SK-N-SH (cell line): ENCODE results near the gene NOX4. TPM values are rescaled to one million over a fixed set of nuclear protein-coding genes. Genes with fewer than 3 reads are reported as not detected.
"Not testable (repeated sequence)": the region's sequence is repeated elsewhere in the genome, so short reads cannot be mapped to it uniquely, and the experiment has no call there.

Experiments used
- CTCF ChIA-PET: fragments of 300-600, 350-600 bp; formaldehyde crosslinking; extraction: SDS; loops from one replicate; lab custom pipeline; 2021; lab: Yijun Ruan, JAX
- POLR2A ChIA-PET: fragments of 350-600 bp; sonication (Branson Sonifier 250); formaldehyde crosslinking; extraction: SDS; loops from one replicate; lab custom pipeline; 2020; ENCODE audit warnings: antibody characterized with exemption, inconsistent platforms; lab: Yijun Ruan, JAX
- DNase-seq: peaks from one replicate; pipeline ENCODE4 v3.0.0; 2012
- H2AFZ ChIP-seq: fragments of 200-600 bp; sonication (generic); 2 replicates; pipeline ENCODE4 v1.8.1; 2016; ENCODE audit warnings: antibody characterized with exemption, mild to moderate bottlenecking, low read depth
- H3F3A ChIP-seq: fragments of 200-600 bp; sonication (generic); replicated peaks from 2 replicates; pipeline ENCODE3; 2016; ENCODE audit warnings: antibody characterized with exemption, mild to moderate bottlenecking; ENCODE audit not compliant: insufficient read depth
- H3K27ac ChIP-seq, 2 experiments: fragments of 200-500 bp in 1 of 2; fragments of 200-600 bp in 1 of 2; sonication (Bioruptor generic) in 1 of 2; sonication (generic), shearing (Covaris generic) in 1 of 2; 2 replicates each; pipeline versions ENCODE4 v1.5.1 to v1.6.1; 2014 to 2016; ENCODE audit warnings: low read depth in 2 of 2, inconsistent platforms in 1 of 2, low read length in 1 of 2, mild to moderate bottlenecking in 1 of 2, mixed read lengths in 1 of 2
- H3K27me3 ChIP-seq: fragments of 200-600 bp; sonication (generic), shearing (Covaris generic); 2 replicates; pipeline ENCODE4 v1.6.1; 2016; ENCODE audit warnings: mixed run types; ENCODE audit not compliant: insufficient read depth
- H3K36me3 ChIP-seq, 2 experiments: fragments of 200-500 bp in 1 of 2; fragments of 200-600 bp in 1 of 2; sonication (Bioruptor generic) in 1 of 2; sonication (generic) in 1 of 2; replicated peaks in 1 of 2; 2 replicates each; pipeline versions ENCODE3 to v1.5.1; 2014 to 2016; ENCODE audit warnings: low read length in 1 of 2, mild to moderate bottlenecking in 1 of 2; ENCODE audit not compliant: insufficient read depth in 2 of 2, control insufficient read depth in 1 of 2
- H3K4me1 ChIP-seq, 2 experiments: fragments of 200-500 bp in 1 of 2; fragments of 200-600 bp in 1 of 2; sonication (Bioruptor generic) in 1 of 2; sonication (generic), shearing (Covaris generic) in 1 of 2; 2 replicates each; pipeline versions ENCODE4 v1.5.1 to v1.6.1; 2014 to 2016; ENCODE audit warnings: low read depth in 1 of 2, low read length in 1 of 2, mixed run types in 1 of 2; ENCODE audit not compliant: insufficient read depth in 2 of 2, control insufficient read depth in 1 of 2
- H3K4me2 ChIP-seq: fragments of 200-600 bp; sonication (generic), shearing (Covaris generic); 2 replicates; pipeline ENCODE4 v1.6.1; 2017; ENCODE audit warnings: mixed run types
- H3K4me3 ChIP-seq, 2 experiments: fragments of 200-500 bp in 1 of 2; fragments of 200-600 bp in 1 of 2; sonication (Bioruptor generic) in 1 of 2; sonication (generic), shearing (Covaris generic) in 1 of 2; 2 replicates each; pipeline versions ENCODE4 v1.5.1 to v1.8.1; 2014 to 2016; ENCODE audit warnings: low read depth in 2 of 2, inconsistent platforms in 1 of 2, low read length in 1 of 2, mild to moderate bottlenecking in 1 of 2, mixed read lengths in 1 of 2, moderate library complexity in 1 of 2
- H3K79me2 ChIP-seq: fragments of 200-600 bp; sonication (generic); 2 replicates; pipeline ENCODE4 v1.8.1; 2017; ENCODE audit warnings: mild to moderate bottlenecking; ENCODE audit not compliant: insufficient read depth
- H3K9ac ChIP-seq: fragments of 200-600 bp; sonication (generic); 2 replicates; pipeline ENCODE4 v1.6.1; 2017; ENCODE audit warnings: mixed run types
- H3K9me2 ChIP-seq: fragments of 200-600 bp; sonication (generic); 2 replicates; pipeline ENCODE4 v1.6.1; 2017; ENCODE audit warnings: mixed run types
- H3K9me3 ChIP-seq: fragments of 200-600 bp; sonication (generic); 2 replicates; pipeline ENCODE4 v1.6.1; 2017; ENCODE audit warnings: mixed run types, mild to moderate bottlenecking, moderate library complexity
- H4K20me1 ChIP-seq: fragments of 200-600 bp; sonication (generic); 2 replicates; pipeline ENCODE4 v1.6.1; 2017; ENCODE audit warnings: mild to moderate bottlenecking, mixed run types; ENCODE audit not compliant: insufficient read depth
- ELF1 ChIP-seq: IDR thresholded peaks from 2 replicates; pipeline ENCODE4 v1.4.0; 2012
- FOSL2 ChIP-seq: IDR thresholded peaks from 2 replicates; pipeline ENCODE4 v1.4.0; 2012; ENCODE audit warnings: low read depth, mild to moderate bottlenecking, moderate library complexity, borderline replicate concordance
- FOXJ3 ChIP-seq: sonication (generic); formaldehyde crosslinking; IDR thresholded peaks from 2 replicates; pipeline ENCODE4 v1.5.1; 2020; ENCODE audit warnings: mild to moderate bottlenecking, missing genetic modification reagents
- MEF2A ChIP-seq: IDR thresholded peaks from 2 replicates; pipeline ENCODE4 v1.4.0; 2012; ENCODE audit warnings: low read depth, borderline replicate concordance
- NRF1 ChIP-seq: IDR thresholded peaks from 2 replicates; pipeline ENCODE4 v1.6.1; 2012; ENCODE audit warnings: low read depth, mild to moderate bottlenecking, low read length
- USF1 ChIP-seq: IDR thresholded peaks from 2 replicates; pipeline ENCODE4 v1.4.0; 2012; ENCODE audit warnings: low read depth, borderline replicate concordance
- WGBS: methylation state at CpG from one replicate; pipeline ENCODE4 v1.1.6; 2017; ENCODE audit warnings: low lambda C conversion rate; 5-methylcytosine and 5-hydroxymethylcytosine counted together
- polyA plus RNA-seq, 3 experiments: library from polyadenylated mRNA; depleted of rRNA; stranded (reverse); fragments of >200 nt; gene quantifications; 2 replicates each; pipeline ENCODE4 v1.2.3, GENCODE V29; 2012
- TF ChIP-seq, protein P1 (sequence below): IDR thresholded peaks from 2 replicates; pipeline ENCODE4 v1.4.0; 2012; ENCODE audit warnings: low read depth

The NOX4 gene
- polyA plus RNA-seq, 1 of the 3 experiments (the other 2 are of a cell fraction), result 2.2 TPM

DNA sequence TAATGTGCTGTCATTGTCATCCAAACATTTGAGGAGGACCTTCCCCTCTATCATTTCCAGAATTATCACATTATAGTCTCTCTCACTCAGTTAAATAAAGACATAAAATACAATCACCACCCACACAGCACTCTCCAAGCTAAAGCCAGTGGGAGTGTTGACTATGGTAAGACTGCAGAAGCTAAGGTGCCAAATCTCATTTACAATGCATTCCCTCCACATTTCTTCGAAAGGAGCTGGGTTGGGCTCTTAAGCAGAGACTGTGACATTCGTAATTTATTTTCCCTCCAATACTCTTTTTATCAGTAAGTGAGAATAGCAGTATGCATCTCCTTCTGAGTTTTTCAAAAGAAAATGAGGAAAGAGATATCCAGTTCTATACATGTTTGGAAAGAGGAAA lies 74.2 kb downstream of the NOX4 start:
- no peak overlapping the region for H3K27ac ChIP-seq
- no peaks in the 10 kb centered on the region for H3F3A ChIP-seq
- 85% methylated on average over 2 of the region's 2 CpGs for WGBS
- H3K9me2 ChIP-seq, result no peaks in the 10 kb centered on the region
- no peak overlapping the region for H3K4me3 ChIP-seq
- no peaks in the 10 kb centered on the region for H4K20me1 ChIP-seq
- H3K79me2 ChIP-seq, result no peaks in the 10 kb centered on the region
- CTCF ChIA-PET, result no interaction called here
- no peak for TF ChIP-seq NRF1
- TF ChIP-seq MEF2A, result no peak
- TF ChIP-seq ELF1, result no peak
- no peak for TF ChIP-seq FOXJ3 (CRISPR knock-in tag)
- TF ChIP-seq USF1, result no peak
- TF ChIP-seq, protein P1, sequence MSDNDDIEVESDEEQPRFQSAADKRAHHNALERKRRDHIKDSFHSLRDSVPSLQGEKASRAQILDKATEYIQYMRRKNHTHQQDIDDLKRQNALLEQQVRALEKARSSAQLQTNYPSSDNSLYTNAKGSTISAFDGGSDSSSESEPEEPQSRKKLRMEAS, result no peak
- no peak for TF ChIP-seq FOSL2
- TF ChIP-seq, all 33 proteins: peak for 0
- Histone ChIP-seq H2AFZ (no peak overlapping the region), H3K4me1 (no peaks in the 10 kb centered on the region), H3K9ac (no peak overlapping the region), H3K4me2 (no peak overlapping the region), H3K27me3 (no peaks in the 10 kb centered on the region), H3K36me3 (peaks cover 0 to 10% of the 10 kb centered on the region in 2 experiments), H3K9me3 (no peaks in the 10 kb centered on the region)
- DNase-seq, result no peak
- POLR2A ChIA-PET, result no interaction called here

- H3K9ac ChIP-seq, H2AFZ ChIP-seq, H3K27me3 ChIP-seq, H3K79me2 ChIP-seq, POLR2A ChIA-PET, H3K27ac ChIP-seq, H3K4me2 ChIP-seq, H3K9me3 ChIP-seq, H3K4me3 ChIP-seq, H4K20me1 ChIP-seq, H3K9me2 ChIP-seq, CTCF ChIA-PET, DNase-seq, H3F3A ChIP-seq, H3K4me1 ChIP-seq: not testable (repeated sequence)
- 81% methylated on average over 3 of the region's 3 CpGs for WGBS
- peaks cover 0 to 10% of the 10 kb centered on the region in 2 experiments for H3K36me3 ChIP-seq
These were observed 80.1 kb downstream of the NOX4 start for GRCh38 chr11:89411112-89411511.

DNA sequence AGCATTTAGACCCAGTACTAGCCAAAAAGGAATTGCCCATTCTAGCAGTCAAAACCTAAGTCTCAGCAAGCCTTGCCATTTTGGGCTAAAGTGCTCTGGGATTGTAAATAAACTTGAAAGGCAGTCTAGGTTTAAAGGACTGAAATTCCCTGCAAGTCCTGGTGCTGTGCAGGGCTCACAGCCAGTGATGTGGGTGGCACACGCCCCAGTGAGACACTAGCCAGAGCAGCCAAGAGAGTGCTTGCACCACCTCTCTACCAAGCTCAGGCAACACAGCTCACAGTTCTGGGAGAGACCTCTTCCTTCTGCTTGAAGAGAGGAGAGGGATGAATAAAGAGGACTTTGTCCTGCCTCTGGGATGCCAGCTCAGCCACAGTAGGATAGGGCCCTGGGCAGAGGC lies 80.5 kb downstream of the NOX4 start:
- H3K4me1 ChIP-seq, H3F3A ChIP-seq, H3K4me2 ChIP-seq, H3K79me2 ChIP-seq, POLR2A ChIA-PET, H3K9me3 ChIP-seq, H4K20me1 ChIP-seq, H2AFZ ChIP-seq, H3K9me2 ChIP-seq, H3K27me3 ChIP-seq, CTCF ChIA-PET, H3K9ac ChIP-seq, H3K4me3 ChIP-seq, DNase-seq, H3K27ac ChIP-seq: not testable (repeated sequence)
- WGBS, result 56% methylated on average over 1 of the region's 1 CpG
- peaks cover 0 to 10% of the 10 kb centered on the region in 2 experiments for H3K36me3 ChIP-seq

DNA sequence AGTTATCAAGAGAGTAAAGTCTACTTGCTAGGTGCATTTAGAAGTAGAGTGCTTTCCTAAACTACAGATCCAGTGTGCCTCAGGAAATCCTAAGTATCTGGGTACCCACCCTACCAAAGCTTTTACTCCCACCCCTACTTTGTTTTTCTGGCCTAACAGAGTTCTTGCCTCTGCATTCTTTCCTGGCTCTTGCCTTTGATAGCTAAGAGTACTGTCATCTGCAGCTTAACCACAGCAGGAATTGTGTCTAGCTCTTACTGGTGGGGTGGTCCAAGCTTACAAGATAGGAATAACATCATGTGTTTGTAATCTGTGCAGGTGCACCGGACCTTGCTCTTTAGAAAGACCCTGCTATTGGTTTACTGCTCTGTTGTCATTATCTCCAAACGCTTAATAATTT lies 82.7 kb downstream of the NOX4 start:
- H3K27me3 ChIP-seq, POLR2A ChIA-PET, H3K4me2 ChIP-seq, H3K9ac ChIP-seq, H3K4me1 ChIP-seq, H3K4me3 ChIP-seq, H3K9me2 ChIP-seq, H3F3A ChIP-seq, H2AFZ ChIP-seq, H3K27ac ChIP-seq, CTCF ChIA-PET, H3K79me2 ChIP-seq, DNase-seq, H3K9me3 ChIP-seq, H4K20me1 ChIP-seq: not testable (repeated sequence)
- WGBS, result 82% methylated on average over 2 of the region's 2 CpGs
- peaks cover 0 to 10% of the 10 kb centered on the region in 2 experiments for H3K36me3 ChIP-seq
